H9 (cell line): ENCODE results near the gene MMP2. TPM values are rescaled to one million over a fixed set of nuclear protein-coding genes. Genes with fewer than 3 reads are reported as not detected.
A peak's percentile ranks its signal among the peaks of the same experiment; 100 is the strongest.

Source experiments
- DNase-seq: peaks from one replicate; pipeline ENCODE4 v3.0.0-alpha.2; 2017
- H2AFZ ChIP-seq: one replicate; pipeline ENCODE4 v1.6.1; 2013; ENCODE audit warnings: mild to moderate bottlenecking, low read length, control low read depth, moderate library complexity
- H2AK5ac ChIP-seq: 2 replicates; pipeline ENCODE4 v1.6.1; 2013; ENCODE audit warnings: low read length, control low read depth, mixed read lengths; ENCODE audit not compliant: insufficient read length
- H2BK120ac ChIP-seq: one replicate; pipeline ENCODE4 v1.6.1; 2013; ENCODE audit warnings: low read depth, mild to moderate bottlenecking, low read length, control low read depth, inconsistent platforms; ENCODE audit not compliant: poor library complexity, severe bottlenecking
- H2BK12ac ChIP-seq: 2 replicates; pipeline ENCODE4 v1.6.1; 2013; ENCODE audit warnings: low read length, control low read depth, mixed read lengths, low read depth; ENCODE audit not compliant: insufficient read length
- H2BK15ac ChIP-seq: 2 replicates; pipeline ENCODE4 v1.6.1; 2013; ENCODE audit warnings: low read depth, low read length, control low read depth
- H2BK20ac ChIP-seq: one replicate; pipeline ENCODE4 v1.6.1; 2013; ENCODE audit warnings: low read depth, mild to moderate bottlenecking, low read length, control low read depth, inconsistent platforms; ENCODE audit not compliant: poor library complexity, severe bottlenecking
- H2BK5ac ChIP-seq: 2 replicates; pipeline ENCODE4 v1.6.1; 2013; ENCODE audit warnings: low read length, control low read depth, mixed read lengths; ENCODE audit not compliant: insufficient read length
- H3K14ac ChIP-seq: 2 replicates; pipeline ENCODE4 v1.6.1; 2013; ENCODE audit warnings: low read length, control low read depth; ENCODE audit not compliant: insufficient read depth
- H3K18ac ChIP-seq: 2 replicates; pipeline ENCODE4 v1.6.1; 2013; ENCODE audit warnings: low read depth, mild to moderate bottlenecking, mixed read lengths, low read length, control low read depth; ENCODE audit not compliant: insufficient read length
- H3K23ac ChIP-seq: 2 replicates; pipeline ENCODE4 v1.6.1; 2013; ENCODE audit warnings: low read length, control low read depth, mixed read lengths, low read depth; ENCODE audit not compliant: insufficient read length
- H3K23me2 ChIP-seq: 2 replicates; pipeline ENCODE4 v1.6.1; 2013; ENCODE audit warnings: low read depth, mild to moderate bottlenecking, mixed read lengths, low read length, control low read depth; ENCODE audit not compliant: insufficient read length, poor library complexity, severe bottlenecking
- H3K27ac ChIP-seq: 2 replicates; pipeline ENCODE4 v1.5.1; 2013; ENCODE audit warnings: low read length, control low read depth, mixed read lengths, low read depth; ENCODE audit not compliant: insufficient read length
- H3K27me3 ChIP-seq: 2 replicates; pipeline ENCODE4 v1.6.1; 2013; ENCODE audit warnings: low read length, control low read depth, inconsistent platforms; ENCODE audit not compliant: insufficient read depth
- H3K4ac ChIP-seq: 2 replicates; pipeline ENCODE4 v1.6.1; 2013; ENCODE audit warnings: low read depth, mild to moderate bottlenecking, control low read depth, inconsistent platforms, low read length, moderate library complexity
- H3K4me1 ChIP-seq: 2 replicates; pipeline ENCODE4 v1.6.1; 2013; ENCODE audit warnings: low read length, control low read depth, inconsistent platforms; ENCODE audit not compliant: insufficient read depth
- H3K4me2 ChIP-seq: 2 replicates; pipeline ENCODE4 v1.6.1; 2013; ENCODE audit warnings: low read length, control low read depth, mixed read lengths; ENCODE audit not compliant: insufficient read length, insufficient read depth
- H3K56ac ChIP-seq: 2 replicates; pipeline ENCODE4 v1.6.1; 2013; ENCODE audit warnings: low read depth, mild to moderate bottlenecking, mixed read lengths, low read length, control low read depth; ENCODE audit not compliant: insufficient read length
- H3K79me1 ChIP-seq: 2 replicates; pipeline ENCODE4 v1.6.1; 2013; ENCODE audit warnings: low read depth, mild to moderate bottlenecking, moderate library complexity, low read length, control low read depth, inconsistent platforms; ENCODE audit not compliant: insufficient read depth, poor library complexity, severe bottlenecking
- H3K79me2 ChIP-seq: 2 replicates; pipeline ENCODE4 v1.6.1; 2013; ENCODE audit warnings: low read length, control low read depth, inconsistent platforms; ENCODE audit not compliant: insufficient read depth
- H3K9ac ChIP-seq: 2 replicates; pipeline ENCODE4 v1.6.1; 2013; ENCODE audit warnings: low read length, control low read depth, mixed read lengths; ENCODE audit not compliant: insufficient read length; ENCODE audit errors: extremely low read depth
- H3K9me3 ChIP-seq: one replicate; pipeline ENCODE4 v1.6.1; 2013; ENCODE audit warnings: low read depth, low read length, inconsistent platforms; ENCODE audit not compliant: control insufficient read depth
- H3T11ph ChIP-seq: one replicate; pipeline ENCODE4 v1.6.1; 2013; ENCODE audit warnings: mild to moderate bottlenecking, low read length, control low read depth, inconsistent platforms
- H4K20me1 ChIP-seq: one replicate; pipeline ENCODE4 v1.6.1; 2013; ENCODE audit not compliant: control insufficient read depth, insufficient read length, insufficient read depth
- H4K5ac ChIP-seq: 2 replicates; pipeline ENCODE4 v1.6.1; 2013; ENCODE audit warnings: low read depth, mild to moderate bottlenecking, mixed read lengths, low read length, control low read depth; ENCODE audit not compliant: insufficient read length
- H4K8ac ChIP-seq: replicated peaks from 2 replicates; pipeline ENCODE4 v1.6.1; 2013; ENCODE audit warnings: low read length, control low read depth, mixed read lengths, low read depth; ENCODE audit not compliant: insufficient read length
- H4K91ac ChIP-seq: 2 replicates; pipeline ENCODE4 v1.6.1; 2013; ENCODE audit warnings: low read depth, mild to moderate bottlenecking, moderate library complexity, mixed read lengths, low read length, control low read depth; ENCODE audit not compliant: insufficient read length
- H3K27ac Mint-ChIP-seq, 3 experiments: 2 replicates in 2 of 3; 3 replicates in 1 of 3; pipeline ENCODE4 v1.8.0; 2020 to 2021; ENCODE audit warnings: mixed read lengths in 3 of 3, mild to moderate bottlenecking in 1 of 3, moderate library complexity in 1 of 3
- H3K27me3 Mint-ChIP-seq: 2 replicates; pipeline ENCODE4 v1.8.0; 2021; ENCODE audit warnings: low read depth, mild to moderate bottlenecking, moderate library complexity, mixed read lengths
- H3K36me3 Mint-ChIP-seq, 3 experiments: 2 replicates in 2 of 3; 3 replicates in 1 of 3; pipeline ENCODE4 v1.8.0; 2020 to 2021; ENCODE audit warnings: low read depth in 3 of 3, mixed read lengths in 3 of 3; ENCODE audit not compliant: insufficient read depth in 1 of 3
- H3K4me1 Mint-ChIP-seq, 2 experiments: 2 replicates each; pipeline ENCODE4 v1.8.0; 2020; ENCODE audit warnings: mixed read lengths in 2 of 2
- H3K4me3 Mint-ChIP-seq, 2 experiments: 2 replicates in 1 of 2; 3 replicates in 1 of 2; pipeline ENCODE4 v1.8.0; 2020 to 2021; ENCODE audit warnings: mild to moderate bottlenecking in 2 of 2, mixed read lengths in 2 of 2, moderate library complexity in 1 of 2
- H3K9me3 Mint-ChIP-seq, 2 experiments: 2 replicates in 1 of 2; 3 replicates in 1 of 2; pipeline ENCODE4 v1.8.0; 2020; ENCODE audit warnings: mild to moderate bottlenecking in 2 of 2, mixed read lengths in 2 of 2, moderate library complexity in 1 of 2
- CTCF ChIP-seq: fragments of 200-600 bp; sonication (generic); conservative IDR thresholded peaks from 3 replicates; pipeline ENCODE4 v1.8.0; 2021; ENCODE audit warnings: antibody characterized with exemption, mild to moderate bottlenecking
- WGBS: extraction: QIAGEN DNeasy Blood & Tissue Kit; methylation state at CpG from one replicate; pipeline ENCODE4 v1.1.7; 2013; ENCODE audit warnings: missing lambda C conversion rate, low lambda C conversion rate, mixed read lengths; ENCODE audit not compliant: insufficient read length; ENCODE audit errors: extremely low coverage; 5-methylcytosine and 5-hydroxymethylcytosine counted together
- total RNA-seq: library from RNA; stranded (reverse); gene quantifications from 2 replicates; pipeline ENCODE4 v1.2.1, GENCODE V29; 2021

MMP2 gene
- total RNA-seq, 1 experiment from 2014 or later: 23.1 TPM

GRCh38 chr16:55480228-55480655, 1.2 kb downstream of the MMP2 start:
- Histone ChIP-seq H3K27me3 (peaks cover 30% of the 10 kb centered on the region), H2AFZ (no peak overlapping the region), H2BK120ac (no peak overlapping the region), H4K20me1 (no peaks in the 10 kb centered on the region), H4K5ac (no peak overlapping the region), H3K18ac (no peak overlapping the region), H3T11ph (no peak overlapping the region), H3K9ac (peak overlapping the region; percentile 31), H3K79me2 (no peaks in the 10 kb centered on the region), H3K27ac (no peak overlapping the region), H3K14ac (no peak overlapping the region), H2BK20ac (no peak overlapping the region), H3K56ac (no peak overlapping the region), H4K91ac (no peak overlapping the region), H3K9me3 (no peaks in the 10 kb centered on the region), H2BK15ac (no peak overlapping the region; the same call in 1 of the 2 replicates), H3K23me2 (peaks cover 20% of the 10 kb centered on the region), H2BK5ac (no peak overlapping the region), H3K4ac (no peak overlapping the region), H3K23ac (no peak overlapping the region), H2BK12ac (no peak overlapping the region), H2AK5ac (no peak overlapping the region), H3K4me2 (peak overlapping the region; percentile 55), H3K79me1 (no peaks in the 10 kb centered on the region), H4K8ac (no peak overlapping the region), H3K4me1 (no peaks in the 10 kb centered on the region; the same call in 1 of the 2 replicates)
- peak overlapping the region in 1 of 3 experiments; percentile 62; a peak in 1 of 7 replicates for H3K27ac Mint-ChIP-seq
- H3K9me3 Mint-ChIP-seq: peaks cover 0 to 2% of the 10 kb centered on the region in 2 experiments; a peak in 3 of 5 replicates
- peaks cover 76% of the 10 kb centered on the region for H3K27me3 Mint-ChIP-seq
- no peak for TF ChIP-seq CTCF
- H3K4me3 Mint-ChIP-seq: peak overlapping the region; percentile 76 to 96
- no CpG with 5 or more reads among the region's 25 CpGs for WGBS
- DNase-seq: peak; percentile 46
- H3K4me1 Mint-ChIP-seq: peaks cover 31 to 34% of the 10 kb centered on the region in 2 experiments
- peaks cover 5 to 11% (median 10%) of the 10 kb centered on the region in 3 experiments; a peak in 6 of 7 replicates for H3K36me3 Mint-ChIP-seq
